IMR-90 (cell line): ENCODE measurements around the gene RAX2.

Source experiments
- CTCF ChIP-seq: conservative IDR thresholded peaks from 2 replicates; pipeline ENCODE4 v1.5.1; 2012; ENCODE audit warnings: mild to moderate bottlenecking, low read depth, low read length, improper control_type of control experiment
- POLR2A ChIP-seq: IDR thresholded peaks from 2 replicates; pipeline ENCODE4 v1.6.1; 2012; ENCODE audit warnings: mild to moderate bottlenecking, low read depth, low read length
- RAD21 ChIP-seq: IDR thresholded peaks from 2 replicates; pipeline ENCODE4 v1.6.1; 2012; ENCODE audit warnings: low read length, improper control_type of control experiment
- RFX5 ChIP-seq: IDR thresholded peaks from 2 replicates; pipeline ENCODE4 v1.8.0; 2012; ENCODE audit warnings: low read depth, mild to moderate bottlenecking, low read length, moderate library complexity
- SMC3 ChIP-seq: fragments of 150-350 bp; IDR thresholded peaks from 2 replicates; pipeline ENCODE4 v1.6.1; 2016; ENCODE audit warnings: low read depth, mild to moderate bottlenecking, antibody characterized with exemption, low read length, moderate library complexity
- USF2 ChIP-seq: fragments of 150-350 bp; IDR thresholded peaks from 2 replicates; pipeline ENCODE4 v1.6.1; 2017; ENCODE audit warnings: mild to moderate bottlenecking, antibody characterized with exemption, low read length, low read depth

- no peak for TF ChIP-seq RAD21
- no peak for TF ChIP-seq SMC3
- no peak for TF ChIP-seq CTCF
- no peak; the same call in 1 of the 2 replicates for TF ChIP-seq RFX5
- no peak for TF ChIP-seq POLR2A
- TF ChIP-seq USF2, result no peak
Observed at GRCh38 chr19:3721131-3721886, 50.7 kb downstream of the RAX2 start.
